ENCODE results near the gene BRSK1. TPM values are rescaled to one million over a fixed set of nuclear protein-coding genes. Genes with fewer than 3 reads are reported as not detected.
A peak's percentile ranks its signal among the peaks of the same experiment; 100 is the strongest.

The BRSK1 gene
- total RNA-seq (10 to 100 TPM; 14.9 to 20.7 TPM), polyA plus RNA-seq (ENCODE audit: insufficient read depth, low read depth, low replicate concordance) (12.8 TPM)
- long read RNA-seq, donor 1 = 0 reads
- long read RNA-seq, donor 2 = 0 reads

DNA sequence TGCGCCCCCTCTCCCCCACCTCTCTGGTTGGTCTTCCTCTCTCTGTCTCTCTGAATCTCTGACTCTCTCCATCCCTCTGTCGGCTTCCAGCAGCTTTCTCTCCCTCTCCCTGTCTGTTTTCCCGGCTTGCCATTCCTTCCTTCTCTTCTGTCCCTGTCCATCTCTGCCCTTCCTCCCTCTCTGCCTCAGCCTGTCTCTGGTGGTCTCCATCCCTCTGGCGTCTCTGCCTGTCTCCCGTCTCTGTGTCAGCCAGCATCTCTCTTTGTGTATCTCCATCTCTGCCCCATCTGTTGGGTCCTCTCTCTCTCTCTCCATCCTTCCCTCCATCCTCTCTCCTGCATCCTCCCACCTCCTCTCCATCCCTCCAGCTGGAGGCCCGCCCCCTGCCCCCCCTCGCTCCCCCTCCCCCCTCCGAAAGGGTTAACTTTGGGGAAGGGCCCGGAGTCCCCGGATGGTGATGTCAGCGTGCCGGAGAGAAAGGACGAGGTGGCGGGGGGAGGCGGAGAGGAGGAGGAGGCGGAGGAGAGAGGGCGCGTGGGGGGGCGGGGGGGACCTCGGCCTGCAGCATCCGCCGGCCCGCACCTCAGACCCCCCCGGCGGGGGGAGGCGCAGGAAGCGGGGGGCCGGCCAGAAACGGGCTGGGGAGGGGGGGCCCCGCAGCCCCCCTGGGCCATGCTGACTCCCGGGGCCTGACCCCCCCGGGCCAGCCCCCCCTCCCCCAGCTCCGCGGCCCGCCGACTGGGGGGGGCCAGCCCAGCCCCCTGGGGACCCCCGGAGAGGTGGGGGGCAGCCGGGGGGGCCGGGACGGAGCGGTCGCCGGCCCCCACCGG lies at the start of gene BRSK1:
Gene BRSK1, plus strand, starts transcription at position 450 of the 830 bp plus-strand sequence. CDS start 446 bp downstream, outside the sequence.
- peak; percentile 43 for DNase-seq
- intact Hi-C loops (cut with DNase I; ENCODE audit: low total_unique reads) = no loop called here
- H3K27me3 ChIP-seq = no peaks in the 10 kb centered on the region
- WGBS, 2 donors = 11 to 16% methylated on average over 12 to 15 of the region's 44 CpGs
- peak within 1 kb of the TSS; percentile 47 to 48 for H3K4me3 ChIP-seq
- TF ChIP-seq, protein P1, sequence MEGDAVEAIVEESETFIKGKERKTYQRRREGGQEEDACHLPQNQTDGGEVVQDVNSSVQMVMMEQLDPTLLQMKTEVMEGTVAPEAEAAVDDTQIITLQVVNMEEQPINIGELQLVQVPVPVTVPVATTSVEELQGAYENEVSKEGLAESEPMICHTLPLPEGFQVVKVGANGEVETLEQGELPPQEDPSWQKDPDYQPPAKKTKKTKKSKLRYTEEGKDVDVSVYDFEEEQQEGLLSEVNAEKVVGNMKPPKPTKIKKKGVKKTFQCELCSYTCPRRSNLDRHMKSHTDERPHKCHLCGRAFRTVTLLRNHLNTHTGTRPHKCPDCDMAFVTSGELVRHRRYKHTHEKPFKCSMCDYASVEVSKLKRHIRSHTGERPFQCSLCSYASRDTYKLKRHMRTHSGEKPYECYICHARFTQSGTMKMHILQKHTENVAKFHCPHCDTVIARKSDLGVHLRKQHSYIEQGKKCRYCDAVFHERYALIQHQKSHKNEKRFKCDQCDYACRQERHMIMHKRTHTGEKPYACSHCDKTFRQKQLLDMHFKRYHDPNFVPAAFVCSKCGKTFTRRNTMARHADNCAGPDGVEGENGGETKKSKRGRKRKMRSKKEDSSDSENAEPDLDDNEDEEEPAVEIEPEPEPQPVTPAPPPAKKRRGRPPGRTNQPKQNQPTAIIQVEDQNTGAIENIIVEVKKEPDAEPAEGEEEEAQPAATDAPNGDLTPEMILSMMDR (IDR thresholded peaks at IDR 0.05) = no peak
- TF ChIP-seq POLR2A (IDR thresholded peaks at IDR 0.05) = no peak
- H3K27ac ChIP-seq = peak within 1 kb of the TSS; percentile 39 to 76
- H3K9me3 ChIP-seq = no peaks in the 10 kb centered on the region
- peaks cover 8% of the 10 kb centered on the region for H3K4me1 ChIP-seq
- no peaks in the 10 kb centered on the region for H3K36me3 ChIP-seq (ENCODE audit: low read depth, missing control alignments)

DNA sequence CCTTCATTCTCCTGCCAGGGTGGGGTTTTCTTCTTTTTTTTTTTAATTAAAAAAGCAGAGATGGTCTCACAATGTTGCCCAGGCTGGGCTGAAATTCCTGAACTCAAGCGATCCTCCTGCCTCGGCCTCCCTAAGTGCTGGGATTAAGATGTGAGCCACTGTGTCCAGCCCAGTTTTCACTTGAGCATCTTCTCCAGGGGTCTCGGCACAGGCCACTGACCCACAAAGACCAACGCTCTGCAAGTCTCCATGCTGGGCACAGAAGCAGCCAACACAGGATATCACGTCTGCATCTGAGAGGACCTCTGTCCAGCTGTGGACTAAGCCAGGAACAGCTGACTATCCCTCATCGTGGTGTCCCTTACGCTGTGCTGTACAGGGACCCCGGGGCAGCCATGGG lies 45.8 kb upstream of the BRSK1 start:
- H3K4me3 ChIP-seq = no peak overlapping the region
- 89 to 93% methylated on average over 7 to 8 of the region's 8 CpGs for WGBS, 2 donors

GRCh38 chr19:55239004-55239403 lies 44.8 kb upstream of the BRSK1 start:
- 91 to 94% methylated on average over 11 to 12 of the region's 12 CpGs for WGBS, 2 donors
- intact Hi-C loops (cut with DNase I; ENCODE audit: low total_unique reads) = no loop called here
- Histone ChIP-seq H3K27me3 (no peaks in the 10 kb centered on the region), H3K4me1 (no peaks in the 10 kb centered on the region), H3K9me3 (no peaks in the 10 kb centered on the region), H3K36me3 (ENCODE audit: low read depth, missing control alignments) (no peaks in the 10 kb centered on the region), H3K27ac (no peak overlapping the region), H3K4me3 (no peak overlapping the region)
- TF ChIP-seq POLR2A (IDR thresholded peaks at IDR 0.05) = no peak
- TF ChIP-seq, protein P1 (IDR thresholded peaks at IDR 0.05) = no peak
- no peak for DNase-seq

More for the DNA sequence above, 45.8 kb upstream of the BRSK1 start:
- Histone ChIP-seq H3K27me3 (no peaks in the 10 kb centered on the region), H3K9me3 (no peaks in the 10 kb centered on the region), H3K4me1 (no peaks in the 10 kb centered on the region), H3K27ac (no peak overlapping the region), H3K36me3 (ENCODE audit: low read depth, missing control alignments) (no peaks in the 10 kb centered on the region)
- no peak for DNase-seq
- intact Hi-C loops (cut with DNase I; ENCODE audit: low total_unique reads) = no loop called here
- TF ChIP-seq, protein P1 (IDR thresholded peaks at IDR 0.05) = no peak
- TF ChIP-seq POLR2A (IDR thresholded peaks at IDR 0.05) = no peak

- H3K9me3 ChIP-seq = no peaks in the 10 kb centered on the region
- TF ChIP-seq, protein P1 (IDR thresholded peaks at IDR 0.05) = no peak
- DNase-seq = no peak
- H3K4me1 ChIP-seq = no peaks in the 10 kb centered on the region
- H3K27me3 ChIP-seq = no peaks in the 10 kb centered on the region
- intact Hi-C loops (cut with DNase I; ENCODE audit: low total_unique reads) = no loop called here
- H3K36me3 ChIP-seq (ENCODE audit: low read depth, missing control alignments) = no peaks in the 10 kb centered on the region
- H3K4me3 ChIP-seq = no peak overlapping the region
- WGBS, 2 donors = 82 to 91% methylated on average over 5 to 6 of the region's 6 CpGs
- no peak overlapping the region for H3K27ac ChIP-seq
These were observed 43.1 kb upstream of the BRSK1 start for GRCh38 chr19:55240713-55241020.

Measured in testis (tissue), 5 donors.